Measurements from ENCODE around the gene DTD1.

DTD1 gene

GRCh38 chr20:18587665-18588573, at the start of gene DTD1:
TSS of gene DTD1 (plus strand) at chr20:18588054. CDS start at chr20:18588073, 19 bp downstream.
- peak; percentile 73 for DNase-seq (ENCODE audit: low read depth)

- peak; percentile 38 for DNase-seq (ENCODE audit: low read depth)
Measured at GRCh38 chr20:18541741-18542140, 46.1 kb upstream of the DTD1 start.

GRCh38 chr20:18543216-18543615, 44.6 kb upstream of the DTD1 start:
- DNase-seq (ENCODE audit: low read depth) = no peak

- DNase-seq (ENCODE audit: low read depth) = no peak
Measured at GRCh38 chr20:18543932-18544331, 43.9 kb upstream of the DTD1 start.

- no peak for DNase-seq (ENCODE audit: low read depth)
Measured at GRCh38 chr20:18545566-18545965, 42.3 kb upstream of the DTD1 start.

- DNase-seq (ENCODE audit: low read depth) = no peak
Measured at GRCh38 chr20:18548465-18548864, 39.4 kb upstream of the DTD1 start.

- DNase-seq (ENCODE audit: low read depth) = no peak
Measured at GRCh38 chr20:18553746-18554145, 34.1 kb upstream of the DTD1 start.

- DNase-seq (ENCODE audit: low read depth) = peak; percentile 74
Measured at GRCh38 chr20:18566892-18567738, 20.7 kb upstream of the DTD1 start, which contains the start of gene SMIM26. TSS of gene SMIM26 (plus strand) at chr20:18567432. CDS start at chr20:18567479, 47 bp downstream.

GRCh38 chr20:18567739-18568091, 20.1 kb upstream of the DTD1 start:
- DNase-seq (ENCODE audit: low read depth) = peak; percentile 1

- no peak for DNase-seq (ENCODE audit: low read depth)
Measured at GRCh38 chr20:18571009-18571408, 16.8 kb upstream of the DTD1 start.

GRCh38 chr20:18571578-18571977, 16.3 kb upstream of the DTD1 start:
- DNase-seq (ENCODE audit: low read depth) = no peak

GRCh38 chr20:18577942-18578341, 9.9 kb upstream of the DTD1 start:
- no peak for DNase-seq (ENCODE audit: low read depth)

GRCh38 chr20:18578581-18578980, 9.3 kb upstream of the DTD1 start:
- DNase-seq (ENCODE audit: low read depth) = no peak

GRCh38 chr20:18580012-18580411, 7.8 kb upstream of the DTD1 start:
- no peak for DNase-seq (ENCODE audit: low read depth)

GRCh38 chr20:18585134-18585533, 2.7 kb upstream of the DTD1 start:
- peak; percentile 16 for DNase-seq (ENCODE audit: low read depth)

GRCh38 chr20:18588574-18588933, 700 bp downstream of the DTD1 start:
- no peak for DNase-seq (ENCODE audit: low read depth)

GRCh38 chr20:18589941-18590674, 2.3 kb downstream of the DTD1 start:
- DNase-seq (ENCODE audit: low read depth) = no peak

- no peak for DNase-seq (ENCODE audit: low read depth)
Measured at GRCh38 chr20:18596270-18596669, 8.4 kb downstream of the DTD1 start.

GRCh38 chr20:18609741-18610140, 21.9 kb downstream of the DTD1 start:
- DNase-seq (ENCODE audit: low read depth) = no peak

- DNase-seq (ENCODE audit: low read depth) = no peak
Measured at GRCh38 chr20:18611492-18611891, 23.6 kb downstream of the DTD1 start.

- no peak for DNase-seq (ENCODE audit: low read depth)
Measured at GRCh38 chr20:18613553-18613952, 25.7 kb downstream of the DTD1 start.

- no peak for DNase-seq (ENCODE audit: low read depth)
Measured at GRCh38 chr20:18614244-18614643, 26.4 kb downstream of the DTD1 start.

All from stromal cell of bone marrow (primary cell).